DMS79 treated with DMSO at 0.1 percent for 48 hours (cell line): ENCODE data around the gene MEDAG.
"Not testable (repeated sequence)": the region's sequence is repeated elsewhere in the genome, so short reads cannot be mapped to it uniquely, and the experiment has no call there.

Experiments
- DNase-seq: peaks from one replicate; lab custom pipeline; 2025; lab: John Stamatoyannopoulos, UW

Gene MEDAG

DNA sequence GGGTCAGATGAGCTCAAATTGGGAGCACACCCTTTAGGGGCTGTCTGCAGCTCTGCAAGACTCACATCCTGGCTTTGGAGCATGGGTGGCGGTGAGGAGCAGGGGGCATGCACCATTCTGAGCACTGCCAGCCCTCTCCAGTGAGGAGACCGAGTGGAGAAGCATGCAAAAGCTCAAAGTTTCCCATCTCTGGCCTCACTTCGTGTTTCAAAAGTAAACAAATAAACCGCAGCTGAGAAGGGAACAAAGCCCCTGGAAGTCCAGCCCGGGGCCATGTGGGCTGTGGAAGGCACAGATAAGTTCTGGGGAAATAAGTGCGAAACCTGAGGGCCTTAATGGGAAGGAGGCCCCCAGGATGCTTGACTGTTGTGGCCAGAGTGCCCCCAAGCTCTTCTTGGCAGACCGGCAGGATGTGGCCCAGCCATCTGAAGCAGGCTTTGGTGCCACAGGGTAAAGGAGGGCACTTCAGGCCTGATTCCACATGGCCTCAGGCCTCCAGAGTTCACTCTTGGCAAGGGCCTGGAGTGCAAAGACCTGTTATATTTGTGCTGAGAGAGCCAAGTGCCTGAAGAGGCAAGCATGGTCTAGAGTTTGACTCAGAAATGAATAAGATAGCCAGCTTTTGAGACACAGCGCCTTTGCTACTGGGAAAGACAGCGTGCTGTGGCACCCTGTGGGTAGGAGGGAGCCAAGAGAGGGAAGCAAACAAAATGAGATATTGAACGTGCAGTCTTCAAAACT is 1.2 kb downstream of the MEDAG start:
- peak; percentile 57 for DNase-seq

DNA sequence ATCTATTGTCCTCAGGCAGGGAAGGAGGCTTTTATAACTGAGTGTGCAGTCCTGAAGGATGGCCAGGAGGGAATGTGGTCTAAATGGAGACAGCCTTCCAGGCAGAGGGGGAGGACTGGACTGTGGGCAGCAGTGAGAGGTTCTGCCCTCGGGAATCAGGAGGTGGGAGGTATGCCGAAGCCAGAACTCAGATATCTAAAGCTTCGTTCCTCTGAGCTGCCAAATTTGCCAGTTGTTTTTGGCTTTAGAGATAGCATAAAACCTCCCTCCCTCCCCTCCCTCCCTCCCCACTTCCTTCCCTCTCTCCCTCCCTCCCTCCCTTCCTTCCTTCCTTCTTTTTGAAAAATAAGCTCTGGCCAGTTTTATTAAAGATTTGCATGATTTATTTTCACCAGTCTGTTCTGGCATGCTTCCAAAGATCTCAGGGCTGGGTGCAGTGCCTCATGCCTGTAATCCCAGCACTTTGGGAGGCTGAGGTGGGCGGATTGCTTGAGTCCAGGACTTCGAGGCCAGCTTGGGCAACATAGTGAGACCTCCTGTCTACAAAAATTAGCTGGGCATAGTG is 2.4 kb downstream of the MEDAG start:
- DNase-seq: peak; percentile 40

DNA sequence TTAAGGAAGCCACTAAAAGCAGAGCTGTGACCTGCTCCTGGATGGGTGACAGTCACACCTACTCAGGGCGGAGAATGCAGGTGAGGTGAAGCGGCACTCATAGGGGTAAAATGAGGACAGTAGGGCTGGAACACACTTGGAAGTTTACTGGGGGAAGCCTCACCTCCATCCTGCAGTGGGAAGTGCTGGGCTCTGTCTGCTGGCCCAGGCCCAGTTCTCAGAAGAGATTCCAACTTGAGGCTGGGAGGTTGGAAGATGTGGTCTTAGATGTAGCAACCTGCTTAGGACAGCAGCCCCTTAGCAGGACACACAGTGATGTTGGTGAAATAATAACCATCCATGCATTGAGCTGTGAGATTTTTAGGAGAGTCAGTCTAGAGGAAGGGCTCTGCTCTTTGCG is 4.6 kb downstream of the MEDAG start:
- no peak for DNase-seq

DNA sequence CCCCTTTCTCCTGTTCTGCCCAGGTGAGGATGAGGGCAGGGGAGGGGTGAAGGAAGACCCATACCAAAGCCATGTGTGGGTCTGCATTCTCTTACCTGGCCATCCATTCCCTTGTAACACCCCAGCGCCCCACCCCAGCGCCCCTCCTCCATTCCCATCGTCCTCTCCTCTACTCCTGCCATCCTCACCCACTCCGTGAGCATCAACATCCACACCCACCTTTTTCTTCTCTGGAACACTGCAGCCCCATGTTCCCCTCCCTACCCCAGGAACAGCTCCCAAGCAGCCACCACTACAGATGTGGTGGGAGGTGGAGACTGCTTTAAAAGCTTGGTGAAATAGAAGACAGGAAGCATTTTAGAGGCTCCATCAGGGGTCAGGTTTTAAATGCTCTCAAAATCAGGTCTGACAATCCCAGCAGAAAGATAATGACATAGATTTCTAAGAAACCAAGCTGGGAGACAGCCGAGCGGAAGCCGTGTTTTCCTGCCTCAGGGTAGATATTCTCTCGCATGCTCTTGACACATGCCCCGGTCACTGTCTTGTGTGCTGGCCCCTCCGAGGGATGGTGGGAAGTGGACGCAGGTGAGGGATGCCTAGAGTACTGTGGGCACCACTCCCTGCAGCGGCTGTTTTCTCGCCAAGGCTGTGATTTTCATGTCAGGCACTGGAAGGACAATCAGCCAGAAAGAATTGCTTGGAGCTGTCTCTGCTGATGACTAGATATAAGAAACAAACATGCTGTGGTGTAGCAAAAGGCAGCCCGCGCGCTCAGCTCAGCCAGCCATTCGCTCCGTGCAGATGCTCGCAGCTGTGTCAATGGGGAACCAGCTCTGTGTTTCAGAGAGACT is 9.8 kb downstream of the MEDAG start:
- DNase-seq: no peak

DNA sequence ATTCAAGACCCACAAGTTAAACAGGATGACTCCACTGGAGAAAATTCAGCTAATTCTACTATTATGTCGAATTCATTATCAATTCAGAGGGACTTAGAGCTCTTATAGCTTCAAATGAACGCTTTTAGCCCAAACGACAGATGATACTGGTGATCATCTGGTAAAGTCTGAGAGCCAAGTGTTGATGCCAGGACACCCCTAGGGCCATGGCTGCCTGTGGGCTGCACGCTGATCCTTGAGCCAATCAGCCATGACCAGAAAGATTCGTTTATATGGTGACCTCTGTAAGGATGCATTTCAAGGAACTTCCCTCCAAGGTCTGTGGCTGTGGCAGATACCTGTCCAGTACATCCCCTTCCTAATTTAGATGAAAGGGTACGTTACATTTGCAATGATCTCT is 10.9 kb downstream of the MEDAG start:
- no peak for DNase-seq

DNA sequence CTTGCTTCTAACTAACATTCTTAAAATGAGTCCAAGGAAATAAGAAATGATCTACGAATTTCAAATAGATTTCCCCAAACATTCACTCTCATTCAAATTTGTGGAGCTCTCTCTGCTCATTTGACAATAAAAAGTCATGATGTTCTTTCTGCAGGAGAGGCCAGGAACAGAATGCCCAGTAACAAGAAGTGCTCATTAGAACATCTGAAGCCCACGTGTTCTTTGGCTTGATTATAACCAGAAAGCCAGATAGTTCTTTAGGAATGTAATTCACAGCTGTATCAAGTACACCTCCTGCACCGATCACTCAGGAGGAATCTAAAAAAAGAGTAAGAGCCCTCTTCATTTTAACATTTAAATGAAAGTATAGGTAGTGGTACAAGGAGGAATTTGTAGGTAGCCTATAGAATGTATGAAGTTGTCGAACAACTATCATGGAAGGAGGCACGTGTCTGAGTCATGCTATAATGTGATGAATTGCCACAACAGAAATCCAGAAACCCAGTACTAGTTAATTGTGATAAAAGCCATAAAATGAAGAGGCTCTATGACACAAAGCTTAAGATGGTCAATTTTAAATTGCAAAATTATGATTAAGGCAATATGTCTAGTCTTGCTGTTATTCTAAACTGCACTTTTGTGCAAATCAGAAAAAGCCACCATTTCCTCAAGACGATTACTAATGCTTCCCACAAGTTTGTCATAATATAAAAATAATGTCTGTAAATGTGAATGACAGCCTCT is 12.8 kb downstream of the MEDAG start:
- DNase-seq: no peak

DNA sequence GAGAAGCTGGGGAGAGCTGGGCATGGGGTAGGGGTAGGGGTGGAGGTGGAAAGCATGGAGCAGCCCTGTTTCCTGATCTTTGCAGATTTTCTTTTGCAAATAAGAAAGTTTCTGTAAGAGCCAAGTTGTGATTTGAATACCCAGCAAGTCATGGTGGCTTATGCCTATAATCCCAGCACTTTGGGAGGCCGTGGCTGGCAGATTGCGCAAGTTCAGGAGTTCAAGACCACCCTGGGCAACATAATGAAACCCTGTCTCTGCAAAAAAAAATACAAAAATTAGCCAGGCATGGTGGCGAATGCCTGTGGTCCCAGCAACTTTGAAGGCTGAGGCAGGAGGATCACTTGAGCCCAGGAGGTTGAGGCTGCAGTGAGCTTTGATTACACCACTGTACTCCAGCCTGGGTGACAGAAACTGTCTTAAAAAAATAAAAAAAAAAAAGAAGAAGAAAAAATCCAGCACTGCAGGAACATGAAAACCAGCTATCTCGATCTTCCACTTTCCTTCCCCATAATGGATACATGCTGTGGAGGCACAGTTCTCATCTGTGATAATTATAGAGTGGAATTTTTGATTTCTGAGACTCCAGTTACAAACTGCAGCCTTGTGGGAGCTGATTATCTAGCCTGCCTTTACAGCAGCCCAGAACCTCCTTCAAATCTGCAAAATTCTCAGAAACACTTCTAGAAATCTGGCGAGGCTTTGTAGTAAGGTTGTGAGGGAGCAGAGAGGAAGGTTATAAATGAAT is 14.3 kb downstream of the MEDAG start:
- no peak for DNase-seq

DNA sequence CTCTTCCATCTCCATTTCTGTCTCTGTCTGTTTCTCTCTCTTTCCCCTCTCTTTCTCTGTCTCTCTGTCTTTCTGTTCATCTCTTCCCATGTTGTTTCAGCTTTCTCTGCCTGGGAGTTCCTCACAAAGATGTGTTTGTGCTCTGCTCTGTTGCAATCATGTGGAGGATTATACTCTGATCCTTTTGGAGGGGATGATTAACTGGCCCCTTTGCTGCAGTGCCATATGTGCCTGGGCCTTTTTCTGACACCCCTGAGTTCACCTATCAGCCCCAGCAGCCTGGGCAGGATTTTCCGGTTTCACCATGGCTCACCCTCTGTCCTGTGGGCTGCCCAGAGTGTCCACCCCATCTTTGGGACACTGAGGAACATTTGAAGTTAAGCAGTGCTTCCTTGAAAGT is 17.3 kb downstream of the MEDAG start:
- no peak for DNase-seq

DNA sequence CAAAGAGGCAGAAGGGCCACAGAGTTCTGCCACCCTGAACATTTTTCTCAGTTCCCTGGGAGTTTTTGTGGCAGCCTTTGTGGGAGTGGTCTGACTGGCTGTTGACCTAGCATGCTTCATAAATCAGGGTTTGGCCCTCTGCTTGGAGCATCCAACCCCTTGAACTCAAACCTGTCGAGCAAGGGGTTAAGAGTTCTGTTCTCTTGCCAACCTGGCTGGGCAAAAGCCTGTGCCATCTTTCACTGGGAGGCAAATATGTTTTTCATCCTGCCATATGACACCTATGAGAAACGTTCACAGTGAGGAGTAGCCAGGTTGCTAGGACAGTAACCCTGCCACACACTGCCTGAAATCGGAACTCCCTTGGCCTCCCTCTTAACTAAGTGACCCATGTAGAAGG is 18.6 kb downstream of the MEDAG start:
- no peak for DNase-seq

DNA sequence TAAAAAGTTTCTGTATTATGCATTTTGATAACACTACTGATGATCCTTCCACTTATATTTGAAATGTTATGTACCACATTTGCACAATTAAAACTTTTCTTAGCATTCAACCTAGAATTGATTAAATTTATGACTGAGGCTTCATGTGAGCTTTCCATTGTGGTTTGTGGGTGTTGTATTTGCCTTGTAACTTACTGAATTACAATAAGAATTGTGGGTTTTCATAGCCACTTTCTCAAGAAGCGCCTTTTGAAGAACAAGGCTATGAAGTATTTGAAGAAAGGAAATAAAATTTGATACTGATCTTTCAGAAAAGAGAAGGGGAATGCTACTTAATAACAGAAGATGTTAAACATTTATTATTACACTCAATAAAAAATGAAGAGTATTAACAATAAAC is 19.4 kb downstream of the MEDAG start:
- no peak for DNase-seq

DNA sequence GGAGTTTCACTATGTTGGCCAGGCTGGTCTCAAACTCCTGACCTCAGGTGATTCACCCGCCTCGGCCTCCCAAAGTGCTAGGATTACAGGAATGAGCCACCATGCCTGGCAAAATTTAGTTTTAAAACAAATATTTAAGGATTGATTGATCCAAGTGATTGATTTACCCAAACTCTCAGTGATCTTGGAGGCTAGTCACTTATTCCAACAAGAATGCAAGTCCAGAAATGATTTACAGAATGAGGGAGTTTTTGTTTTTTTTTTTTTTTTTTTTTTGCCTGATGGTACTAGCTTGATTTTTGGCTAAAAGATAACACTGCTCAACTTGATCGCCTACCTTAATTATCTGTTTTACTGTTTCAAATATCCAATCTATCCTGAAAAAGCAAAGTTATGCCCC is 20.7 kb downstream of the MEDAG start:
- no peak for DNase-seq

DNA sequence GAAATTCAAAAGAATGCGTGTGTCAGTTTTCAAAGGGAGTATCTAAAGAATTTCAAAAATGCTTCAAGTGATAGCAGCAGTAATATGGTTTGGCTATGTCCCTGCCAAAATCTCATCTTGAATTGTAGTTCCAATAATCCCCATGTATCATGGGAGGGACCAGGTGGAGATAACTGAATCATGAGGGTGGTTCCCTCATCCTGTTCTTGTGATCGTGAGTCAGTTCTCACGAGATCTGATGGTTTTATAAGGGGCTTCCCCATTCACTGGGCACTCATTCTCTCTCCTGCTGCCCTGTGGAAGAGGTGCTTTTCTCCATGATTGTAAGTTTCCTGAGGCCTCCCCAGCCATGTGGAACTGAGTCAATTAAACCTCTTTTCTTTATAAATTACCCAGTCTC is 21.1 kb downstream of the MEDAG start:
- DNase-seq: not testable (repeated sequence)

DNA sequence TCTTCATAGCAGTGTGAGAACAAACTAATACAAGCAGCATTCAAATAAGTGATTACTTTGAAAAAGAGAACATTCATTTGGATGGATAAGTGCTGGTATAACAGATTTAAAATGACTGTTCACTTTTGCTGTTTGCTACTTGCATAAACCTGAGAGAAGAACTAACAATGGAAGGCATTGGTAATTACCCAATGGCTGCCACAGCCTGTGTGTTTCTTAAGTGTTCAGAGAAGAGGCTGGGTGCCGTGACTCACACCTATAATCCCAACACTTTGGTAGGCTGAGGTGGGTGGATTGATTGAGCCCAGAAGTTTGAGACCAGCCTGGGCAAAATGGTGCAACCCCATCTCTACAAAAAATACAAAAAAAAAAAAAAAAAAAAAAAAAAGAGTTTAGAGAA is 21.5 kb downstream of the MEDAG start:
- no peak for DNase-seq

DNA sequence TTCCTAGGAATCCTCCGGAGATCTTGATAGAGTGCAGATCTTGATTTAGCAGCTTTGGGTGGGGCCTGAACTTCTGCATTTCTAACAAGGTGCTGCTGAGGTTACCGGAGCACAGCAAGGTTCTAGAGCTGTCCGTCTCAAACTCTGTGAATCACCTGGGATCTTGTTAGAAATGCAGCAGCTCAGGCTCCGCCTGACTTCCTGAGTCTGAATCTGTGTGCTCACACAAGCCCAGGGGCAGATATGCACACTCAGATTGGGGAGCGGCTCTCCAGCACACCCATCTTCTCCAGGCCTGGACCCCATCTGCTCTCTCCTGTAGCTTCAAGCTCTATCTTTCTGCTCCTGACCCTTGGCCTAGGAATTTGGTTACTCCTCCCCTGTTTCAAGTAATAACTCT is 22.9 kb downstream of the MEDAG start:
- no peak for DNase-seq

DNA sequence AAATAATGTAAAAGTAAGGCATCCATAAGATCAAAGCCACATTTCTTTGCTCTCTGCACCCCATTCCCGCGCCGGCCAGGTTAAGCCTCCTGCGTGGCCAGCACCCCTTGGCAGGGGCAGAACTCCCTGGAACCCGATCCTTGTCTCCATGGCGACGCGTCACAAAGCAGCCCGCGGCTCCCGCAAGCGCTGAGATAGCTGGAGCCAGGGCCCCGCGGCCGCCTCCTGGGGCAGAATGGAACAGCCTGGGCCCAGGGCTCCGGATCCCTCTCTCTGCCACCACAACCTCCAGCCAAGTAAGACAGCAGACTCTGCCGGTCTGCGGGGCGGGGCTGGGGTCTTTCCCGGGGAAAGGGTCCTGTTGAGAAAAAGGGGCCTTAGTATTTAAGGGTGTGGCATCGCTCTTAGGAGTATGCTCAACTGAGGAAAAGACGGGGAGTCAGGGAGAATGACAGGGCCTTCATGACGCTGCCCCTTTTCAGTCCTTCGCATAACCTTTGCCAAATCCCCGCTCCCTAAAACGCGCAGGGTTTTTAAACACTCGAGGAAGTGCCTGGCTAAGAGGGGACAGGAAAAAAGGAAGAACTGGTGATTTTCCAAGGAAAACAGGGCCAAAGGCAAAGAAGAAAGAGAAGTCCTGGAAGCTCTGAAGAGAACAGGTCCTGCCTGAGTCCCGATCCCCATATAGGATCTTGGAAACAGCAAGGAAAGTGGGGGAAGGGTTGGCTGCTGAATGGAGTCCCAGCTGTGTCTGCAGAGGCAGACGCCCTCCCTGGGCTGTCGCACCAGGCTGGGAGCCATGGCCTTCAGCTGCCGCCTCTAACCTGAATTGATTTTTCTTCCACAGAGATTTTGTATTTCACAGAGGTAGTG is 26.6 kb downstream of the MEDAG start, which contains the start of gene TEX26:
TEX26 (plus strand) TSS at position 176 of the 873 bp plus-strand sequence; CDS start at position 236, 60 bp downstream.
- no peak for DNase-seq

DNA sequence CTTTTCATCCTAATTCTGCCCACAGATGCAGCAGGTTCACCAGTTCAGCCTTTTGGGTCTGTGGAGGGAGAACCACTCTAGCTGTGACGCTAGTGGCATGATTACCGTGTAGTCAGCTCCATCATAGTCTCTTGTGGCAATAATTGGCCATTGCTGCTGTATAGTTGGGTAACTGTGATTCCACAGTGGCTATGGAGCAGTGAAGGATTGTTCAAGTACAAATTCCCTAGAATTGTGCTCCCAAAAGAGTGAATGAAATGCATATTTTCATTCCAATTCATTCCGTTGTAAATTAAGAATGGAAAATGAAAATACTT is 27.2 kb downstream of the MEDAG start:
- DNase-seq: no peak

DNA sequence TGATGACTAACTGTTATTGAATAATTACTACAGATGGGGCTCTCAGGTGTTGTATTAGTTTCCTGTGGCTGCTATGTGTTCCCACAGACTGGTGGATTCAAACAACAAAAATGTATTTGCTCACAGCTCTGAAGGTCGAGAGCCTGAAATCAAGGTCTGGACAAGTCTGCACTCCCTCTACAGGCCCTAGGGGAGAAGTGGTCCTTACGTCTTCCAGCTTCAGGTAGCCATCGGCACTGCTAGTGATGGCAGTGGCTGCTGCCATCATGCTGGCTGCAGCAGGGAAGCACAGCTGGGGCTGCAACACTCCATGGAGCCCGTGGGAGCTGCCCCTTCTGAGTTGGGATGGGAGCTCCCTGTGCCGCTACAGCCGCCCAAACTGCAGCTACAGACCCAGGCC is 28.3 kb downstream of the MEDAG start:
- DNase-seq: no peak

DNA sequence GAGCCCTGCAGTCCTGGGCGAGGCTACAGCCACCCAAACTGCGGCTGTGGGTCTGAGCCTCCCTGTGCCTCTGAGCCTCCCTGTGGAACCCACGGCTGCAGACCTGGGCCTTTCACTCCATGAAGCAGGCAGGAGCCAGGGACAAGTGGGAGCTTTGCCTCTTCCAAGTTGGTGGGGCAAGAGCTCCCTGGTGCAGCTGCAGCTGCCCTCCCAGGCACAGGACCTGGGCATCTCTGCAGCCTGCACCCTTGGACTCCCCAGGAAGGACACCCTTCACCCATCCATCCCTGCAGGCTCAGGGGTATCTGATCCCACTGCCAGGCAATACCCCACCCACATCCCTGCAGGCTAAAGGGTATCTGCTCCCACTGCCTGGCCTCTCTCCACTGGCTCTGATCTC is 28.7 kb downstream of the MEDAG start:
- DNase-seq: no peak

DNA sequence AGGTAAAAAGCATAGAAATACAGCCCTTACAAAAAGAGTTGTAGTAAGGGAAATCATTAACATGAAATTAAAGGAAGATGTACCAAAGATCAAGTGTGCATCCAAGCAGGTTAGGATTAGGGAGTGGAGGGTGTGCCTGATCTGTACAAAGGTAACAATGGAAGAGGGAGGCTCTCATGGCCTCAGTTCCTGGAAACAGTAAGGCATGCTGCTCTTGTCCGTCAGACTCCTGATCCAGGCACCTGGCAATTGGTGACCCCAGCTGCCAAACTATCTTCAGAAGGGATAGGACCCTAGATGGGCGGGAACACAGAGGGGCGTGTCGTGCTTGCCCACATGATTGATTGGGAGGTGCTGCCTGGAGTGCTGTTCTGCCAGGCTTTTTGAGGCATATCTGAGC is 30.9 kb downstream of the MEDAG start:
- DNase-seq: no peak

DNA sequence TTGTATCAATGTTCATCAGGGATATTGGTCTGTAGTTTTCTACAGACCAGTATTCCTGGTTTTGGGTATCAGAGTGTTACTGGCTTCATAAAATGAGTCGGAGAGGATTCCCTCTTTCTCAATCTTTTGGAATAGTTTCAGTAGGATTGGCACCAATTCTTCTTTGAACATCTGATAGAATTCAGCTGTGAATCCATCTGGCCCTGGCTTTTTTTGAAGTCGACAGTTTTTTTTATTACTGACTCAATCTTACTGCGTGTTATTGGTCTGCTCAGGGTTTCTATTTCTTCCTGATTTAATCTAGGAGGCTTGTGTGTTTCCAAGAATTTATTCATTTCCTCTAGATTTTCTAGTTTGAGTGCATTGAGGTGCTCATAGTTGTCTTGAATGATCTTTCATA is 37.8 kb downstream of the MEDAG start:
- no peak for DNase-seq
